DOHH2 (cell line): ENCODE data around the gene DNAAF5.

ENCODE experiments used
- CTCF ChIP-seq: fragments of 200-600 bp; sonication (generic); IDR thresholded peaks from one replicate; pipeline ENCODE4 v1.5.1; 2014; ENCODE audit warnings: antibody characterized with exemption, mild to moderate bottlenecking, low read depth, low read length; ENCODE audit not compliant: poor library complexity, severe bottlenecking
- EZH2phosphoT487 ChIP-seq: fragments of 200-600 bp; sonication (generic); IDR thresholded peaks from 2 replicates; pipeline ENCODE4 v1.6.1; 2017; ENCODE audit warnings: borderline replicate concordance, mild to moderate bottlenecking, antibody characterized with exemption, low read length, moderate library complexity, mixed read lengths

GRCh38 chr7:767580-767940, 41.1 kb downstream of the DNAAF5 start:
- no peak for TF ChIP-seq CTCF
- no peak for TF ChIP-seq EZH2phosphoT487
